ENCODE data around the gene PHLDA2.

DNA sequence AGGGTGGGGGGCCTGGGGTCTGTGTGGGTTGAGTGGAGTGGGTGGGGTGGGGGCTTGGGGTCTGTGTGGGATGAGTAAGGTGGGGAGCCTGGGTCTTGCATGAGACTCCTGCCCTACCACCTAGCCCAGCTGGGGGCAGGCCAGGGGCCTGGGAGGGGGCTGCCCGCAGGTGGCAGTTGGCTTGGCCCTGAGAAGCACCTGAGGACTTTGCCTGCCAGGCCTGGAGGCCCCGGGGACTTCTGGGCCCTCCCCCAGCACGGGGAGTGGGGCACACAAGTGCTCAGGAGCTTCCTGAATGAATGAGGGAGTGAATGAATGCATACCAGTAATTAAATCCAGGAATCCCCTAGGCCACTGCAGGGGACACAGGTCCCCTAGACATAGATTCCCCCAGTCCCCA is 6.6 kb downstream of the PHLDA2 start:
- TF ChIP-seq, protein P1, sequence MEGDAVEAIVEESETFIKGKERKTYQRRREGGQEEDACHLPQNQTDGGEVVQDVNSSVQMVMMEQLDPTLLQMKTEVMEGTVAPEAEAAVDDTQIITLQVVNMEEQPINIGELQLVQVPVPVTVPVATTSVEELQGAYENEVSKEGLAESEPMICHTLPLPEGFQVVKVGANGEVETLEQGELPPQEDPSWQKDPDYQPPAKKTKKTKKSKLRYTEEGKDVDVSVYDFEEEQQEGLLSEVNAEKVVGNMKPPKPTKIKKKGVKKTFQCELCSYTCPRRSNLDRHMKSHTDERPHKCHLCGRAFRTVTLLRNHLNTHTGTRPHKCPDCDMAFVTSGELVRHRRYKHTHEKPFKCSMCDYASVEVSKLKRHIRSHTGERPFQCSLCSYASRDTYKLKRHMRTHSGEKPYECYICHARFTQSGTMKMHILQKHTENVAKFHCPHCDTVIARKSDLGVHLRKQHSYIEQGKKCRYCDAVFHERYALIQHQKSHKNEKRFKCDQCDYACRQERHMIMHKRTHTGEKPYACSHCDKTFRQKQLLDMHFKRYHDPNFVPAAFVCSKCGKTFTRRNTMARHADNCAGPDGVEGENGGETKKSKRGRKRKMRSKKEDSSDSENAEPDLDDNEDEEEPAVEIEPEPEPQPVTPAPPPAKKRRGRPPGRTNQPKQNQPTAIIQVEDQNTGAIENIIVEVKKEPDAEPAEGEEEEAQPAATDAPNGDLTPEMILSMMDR (IDR thresholded peaks at IDR 0.05): no peak
- TF ChIP-seq, protein P2, sequence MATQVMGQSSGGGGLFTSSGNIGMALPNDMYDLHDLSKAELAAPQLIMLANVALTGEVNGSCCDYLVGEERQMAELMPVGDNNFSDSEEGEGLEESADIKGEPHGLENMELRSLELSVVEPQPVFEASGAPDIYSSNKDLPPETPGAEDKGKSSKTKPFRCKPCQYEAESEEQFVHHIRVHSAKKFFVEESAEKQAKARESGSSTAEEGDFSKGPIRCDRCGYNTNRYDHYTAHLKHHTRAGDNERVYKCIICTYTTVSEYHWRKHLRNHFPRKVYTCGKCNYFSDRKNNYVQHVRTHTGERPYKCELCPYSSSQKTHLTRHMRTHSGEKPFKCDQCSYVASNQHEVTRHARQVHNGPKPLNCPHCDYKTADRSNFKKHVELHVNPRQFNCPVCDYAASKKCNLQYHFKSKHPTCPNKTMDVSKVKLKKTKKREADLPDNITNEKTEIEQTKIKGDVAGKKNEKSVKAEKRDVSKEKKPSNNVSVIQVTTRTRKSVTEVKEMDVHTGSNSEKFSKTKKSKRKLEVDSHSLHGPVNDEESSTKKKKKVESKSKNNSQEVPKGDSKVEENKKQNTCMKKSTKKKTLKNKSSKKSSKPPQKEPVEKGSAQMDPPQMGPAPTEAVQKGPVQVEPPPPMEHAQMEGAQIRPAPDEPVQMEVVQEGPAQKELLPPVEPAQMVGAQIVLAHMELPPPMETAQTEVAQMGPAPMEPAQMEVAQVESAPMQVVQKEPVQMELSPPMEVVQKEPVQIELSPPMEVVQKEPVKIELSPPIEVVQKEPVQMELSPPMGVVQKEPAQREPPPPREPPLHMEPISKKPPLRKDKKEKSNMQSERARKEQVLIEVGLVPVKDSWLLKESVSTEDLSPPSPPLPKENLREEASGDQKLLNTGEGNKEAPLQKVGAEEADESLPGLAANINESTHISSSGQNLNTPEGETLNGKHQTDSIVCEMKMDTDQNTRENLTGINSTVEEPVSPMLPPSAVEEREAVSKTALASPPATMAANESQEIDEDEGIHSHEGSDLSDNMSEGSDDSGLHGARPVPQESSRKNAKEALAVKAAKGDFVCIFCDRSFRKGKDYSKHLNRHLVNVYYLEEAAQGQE (IDR thresholded peaks at IDR 0.05): no peak
- TF ChIP-seq, protein P3, sequence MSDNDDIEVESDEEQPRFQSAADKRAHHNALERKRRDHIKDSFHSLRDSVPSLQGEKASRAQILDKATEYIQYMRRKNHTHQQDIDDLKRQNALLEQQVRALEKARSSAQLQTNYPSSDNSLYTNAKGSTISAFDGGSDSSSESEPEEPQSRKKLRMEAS (IDR thresholded peaks at IDR 0.05): no peak
- TF ChIP-seq ESRRA (IDR thresholded peaks at IDR 0.05; ENCODE audit: borderline replicate concordance, low read length): no peak

All from A549 (cell line).